Activated CD4-positive, alpha-beta T cell treated with anti-CD3 and anti-CD28 coated beads for 4 hours (primary cell): ENCODE measurements around the gene BRI3BP.
"Not testable (repeated sequence)": the region's sequence is repeated elsewhere in the genome, so short reads cannot be mapped to it uniquely, and the experiment has no call there.

Source experiments
- DNase-seq, 2 donors: peaks; one replicate each; pipeline ENCODE4 v3.0.0-alpha.2; 2020

BRI3BP gene

DNA sequence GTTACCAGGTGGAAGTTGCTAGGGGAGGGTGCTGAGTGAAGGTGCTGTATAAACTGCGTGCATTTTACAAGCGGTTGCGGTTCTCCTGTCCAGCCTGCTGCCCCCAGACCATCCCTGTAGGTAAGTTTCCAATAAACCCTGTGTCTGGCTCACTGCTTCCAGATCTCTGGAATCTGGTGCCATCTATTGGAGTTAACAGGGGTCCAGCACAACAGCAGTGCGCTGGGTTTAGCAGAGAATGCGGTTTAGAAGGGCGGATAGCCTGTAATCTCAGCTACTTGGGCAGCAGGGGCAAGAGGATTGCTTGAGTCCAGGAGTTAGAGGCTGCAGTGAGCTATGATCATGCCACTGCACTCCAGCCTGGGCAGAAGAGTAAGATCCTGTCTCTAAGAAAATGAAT is 76.7 kb downstream of the BRI3BP start:
- DNase-seq, result no peak

DNA sequence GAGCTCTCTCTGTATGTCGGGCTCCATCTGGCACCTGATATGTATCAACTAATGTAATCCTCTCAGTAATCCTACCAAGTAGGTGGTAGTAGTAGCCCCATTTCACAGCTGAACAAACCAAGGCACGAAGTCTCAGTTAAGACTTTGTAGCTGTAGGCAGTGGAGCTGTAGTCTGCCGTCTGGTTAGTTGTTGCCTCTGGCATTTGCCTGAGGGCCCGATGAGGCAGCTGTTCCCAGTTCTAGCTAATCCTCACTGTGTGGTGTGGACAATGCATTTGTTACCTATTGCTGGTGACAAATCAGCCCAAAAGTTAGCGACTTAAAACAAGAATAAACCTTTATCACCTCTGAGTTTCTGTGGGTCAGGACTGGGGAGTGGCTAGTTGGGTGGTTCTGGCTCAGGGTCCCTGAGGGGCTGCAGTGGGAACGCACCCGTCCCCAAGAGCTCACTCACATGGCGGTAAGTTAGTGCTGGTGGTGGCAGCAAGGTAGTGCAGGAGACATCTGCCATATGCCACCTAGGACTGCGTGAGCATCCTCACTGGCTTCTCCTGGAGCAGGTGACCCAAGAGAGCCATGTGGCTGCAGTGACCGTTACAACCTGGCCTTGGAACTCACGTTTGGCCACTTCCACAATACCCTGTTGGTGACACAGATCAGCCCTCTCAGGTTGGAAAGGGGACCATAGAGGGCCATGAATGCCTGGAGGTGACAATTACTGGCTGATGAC is 77.4 kb downstream of the BRI3BP start:
- no peak for DNase-seq

DNA sequence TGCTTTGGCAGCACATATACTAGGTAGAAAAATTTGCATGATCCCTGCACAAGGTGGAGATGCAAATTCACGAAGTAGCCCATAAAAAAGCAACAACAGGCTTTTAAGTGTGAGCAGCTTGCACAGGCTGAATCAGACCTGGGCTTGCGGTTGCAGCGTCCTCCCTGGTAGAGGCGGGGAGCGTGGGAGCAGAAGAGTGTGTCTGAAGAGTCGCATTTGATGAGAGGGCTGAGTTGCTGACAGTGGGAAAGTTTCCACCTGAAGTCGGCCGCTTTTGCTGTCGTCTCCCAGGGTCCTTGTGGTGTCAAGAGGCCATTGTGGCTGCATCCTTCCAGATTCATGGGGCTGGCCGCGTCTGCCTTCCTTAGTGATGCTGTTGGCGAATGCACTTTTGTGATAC is 78.0 kb downstream of the BRI3BP start:
- no peak for DNase-seq

- DNase-seq, result no peak
Measured at GRCh38 chr12:125072496-125072895, 79.1 kb downstream of the BRI3BP start.

DNA sequence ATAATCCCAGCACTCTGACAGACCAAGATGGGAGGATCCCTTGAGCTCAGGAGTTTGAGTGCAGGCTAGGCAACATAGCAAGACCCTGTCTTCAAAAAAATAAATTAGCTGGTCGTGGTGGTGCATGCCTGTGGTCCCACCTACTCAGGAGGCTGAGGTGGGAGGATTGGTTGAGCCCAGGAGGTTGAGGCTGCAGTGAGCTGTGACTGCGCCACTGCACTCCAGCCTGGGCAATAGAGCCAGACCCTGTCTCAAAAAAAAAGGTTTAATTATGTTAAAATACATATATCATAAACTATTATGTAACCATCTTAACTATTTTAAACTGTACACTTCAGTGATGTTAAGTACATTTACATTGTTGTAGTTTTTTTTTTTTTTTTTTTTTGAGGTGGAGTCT is 80.8 kb downstream of the BRI3BP start:
- DNase-seq, result not testable (repeated sequence)

GRCh38 chr12:125076103-125076502 is 82.7 kb downstream of the BRI3BP start:
- DNase-seq, result no peak

GRCh38 chr12:125079084-125079483 is 85.6 kb downstream of the BRI3BP start:
- DNase-seq, result no peak

DNA sequence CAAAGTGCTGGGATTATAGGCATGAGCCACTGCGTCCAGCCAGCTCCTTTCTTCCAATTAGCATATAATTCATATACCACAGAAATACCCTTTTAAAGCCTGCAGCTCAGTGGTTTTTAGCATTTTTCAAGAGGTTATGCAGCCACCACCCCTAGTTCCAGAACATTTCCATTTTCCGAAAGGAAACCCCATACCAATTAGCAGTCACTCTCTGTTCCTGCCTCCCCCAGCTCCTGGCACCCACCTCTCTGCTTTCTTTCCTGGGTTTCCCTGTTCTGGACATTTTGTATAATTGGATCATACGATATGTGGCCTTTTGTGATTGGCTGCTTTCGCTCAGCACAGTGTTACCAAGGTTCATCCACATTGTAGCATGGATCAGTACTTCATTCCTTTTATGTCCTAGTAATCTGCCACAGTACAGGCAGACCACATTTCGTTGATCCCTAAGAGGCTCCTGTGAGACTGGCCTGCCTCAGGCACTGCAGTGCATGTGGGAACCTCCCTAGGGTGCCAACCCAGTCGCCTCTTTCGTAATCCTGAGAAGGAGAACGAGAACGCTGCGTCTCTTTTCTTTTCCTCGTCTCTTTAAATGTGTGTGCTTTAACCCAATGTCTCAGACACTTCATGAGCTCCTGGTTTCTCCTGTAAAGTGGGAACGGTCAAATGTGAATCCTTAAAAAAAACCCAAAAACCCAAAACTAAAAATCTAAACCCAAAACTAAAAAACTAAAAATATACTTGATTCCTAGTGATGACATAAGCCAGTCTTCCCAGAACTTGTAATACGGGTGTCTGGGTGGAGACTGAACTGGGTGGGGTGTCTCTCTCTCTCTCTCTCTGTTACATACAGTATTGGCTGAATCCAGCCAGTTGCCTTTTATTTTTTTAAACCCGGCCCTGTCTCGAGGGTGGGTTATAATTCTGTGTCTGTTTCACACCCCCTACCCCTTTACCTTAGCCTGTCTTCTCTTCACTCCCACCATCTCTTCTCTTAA is 86.5 kb downstream of the BRI3BP start:
- no peak for DNase-seq
